H9 (cell line): ENCODE results near the gene P2RX7. TPM values are rescaled to one million over a fixed set of nuclear protein-coding genes. Genes with fewer than 3 reads are reported as not detected.

Experiments used
- DNase-seq: peaks from one replicate; pipeline ENCODE4 v3.0.0-alpha.2; 2017
- H2AFZ ChIP-seq: one replicate; pipeline ENCODE4 v1.6.1; 2013; ENCODE audit warnings: mild to moderate bottlenecking, low read length, control low read depth, moderate library complexity
- H2AK5ac ChIP-seq: 2 replicates; pipeline ENCODE4 v1.6.1; 2013; ENCODE audit warnings: low read length, control low read depth, mixed read lengths; ENCODE audit not compliant: insufficient read length
- H2BK120ac ChIP-seq: one replicate; pipeline ENCODE4 v1.6.1; 2013; ENCODE audit warnings: low read depth, mild to moderate bottlenecking, low read length, control low read depth, inconsistent platforms; ENCODE audit not compliant: poor library complexity, severe bottlenecking
- H2BK12ac ChIP-seq: 2 replicates; pipeline ENCODE4 v1.6.1; 2013; ENCODE audit warnings: low read length, control low read depth, mixed read lengths, low read depth; ENCODE audit not compliant: insufficient read length
- H2BK15ac ChIP-seq: 2 replicates; pipeline ENCODE4 v1.6.1; 2013; ENCODE audit warnings: low read depth, low read length, control low read depth
- H2BK20ac ChIP-seq: one replicate; pipeline ENCODE4 v1.6.1; 2013; ENCODE audit warnings: low read depth, mild to moderate bottlenecking, low read length, control low read depth, inconsistent platforms; ENCODE audit not compliant: poor library complexity, severe bottlenecking
- H2BK5ac ChIP-seq: 2 replicates; pipeline ENCODE4 v1.6.1; 2013; ENCODE audit warnings: low read length, control low read depth, mixed read lengths; ENCODE audit not compliant: insufficient read length
- H3K14ac ChIP-seq: 2 replicates; pipeline ENCODE4 v1.6.1; 2013; ENCODE audit warnings: low read length, control low read depth; ENCODE audit not compliant: insufficient read depth
- H3K18ac ChIP-seq: 2 replicates; pipeline ENCODE4 v1.6.1; 2013; ENCODE audit warnings: low read depth, mild to moderate bottlenecking, mixed read lengths, low read length, control low read depth; ENCODE audit not compliant: insufficient read length
- H3K23ac ChIP-seq: 2 replicates; pipeline ENCODE4 v1.6.1; 2013; ENCODE audit warnings: low read length, control low read depth, mixed read lengths, low read depth; ENCODE audit not compliant: insufficient read length
- H3K23me2 ChIP-seq: 2 replicates; pipeline ENCODE4 v1.6.1; 2013; ENCODE audit warnings: low read depth, mild to moderate bottlenecking, mixed read lengths, low read length, control low read depth; ENCODE audit not compliant: insufficient read length, poor library complexity, severe bottlenecking
- H3K27ac ChIP-seq: 2 replicates; pipeline ENCODE4 v1.5.1; 2013; ENCODE audit warnings: low read length, control low read depth, mixed read lengths, low read depth; ENCODE audit not compliant: insufficient read length
- H3K27me3 ChIP-seq: 2 replicates; pipeline ENCODE4 v1.6.1; 2013; ENCODE audit warnings: low read length, control low read depth, inconsistent platforms; ENCODE audit not compliant: insufficient read depth
- H3K4ac ChIP-seq: 2 replicates; pipeline ENCODE4 v1.6.1; 2013; ENCODE audit warnings: low read depth, mild to moderate bottlenecking, control low read depth, inconsistent platforms, low read length, moderate library complexity
- H3K4me1 ChIP-seq: 2 replicates; pipeline ENCODE4 v1.6.1; 2013; ENCODE audit warnings: low read length, control low read depth, inconsistent platforms; ENCODE audit not compliant: insufficient read depth
- H3K4me2 ChIP-seq: 2 replicates; pipeline ENCODE4 v1.6.1; 2013; ENCODE audit warnings: low read length, control low read depth, mixed read lengths; ENCODE audit not compliant: insufficient read length, insufficient read depth
- H3K56ac ChIP-seq: 2 replicates; pipeline ENCODE4 v1.6.1; 2013; ENCODE audit warnings: low read depth, mild to moderate bottlenecking, mixed read lengths, low read length, control low read depth; ENCODE audit not compliant: insufficient read length
- H3K79me1 ChIP-seq: 2 replicates; pipeline ENCODE4 v1.6.1; 2013; ENCODE audit warnings: low read depth, mild to moderate bottlenecking, moderate library complexity, low read length, control low read depth, inconsistent platforms; ENCODE audit not compliant: insufficient read depth, poor library complexity, severe bottlenecking
- H3K79me2 ChIP-seq: 2 replicates; pipeline ENCODE4 v1.6.1; 2013; ENCODE audit warnings: low read length, control low read depth, inconsistent platforms; ENCODE audit not compliant: insufficient read depth
- H3K9ac ChIP-seq: 2 replicates; pipeline ENCODE4 v1.6.1; 2013; ENCODE audit warnings: low read length, control low read depth, mixed read lengths; ENCODE audit not compliant: insufficient read length; ENCODE audit errors: extremely low read depth
- H3K9me3 ChIP-seq: one replicate; pipeline ENCODE4 v1.6.1; 2013; ENCODE audit warnings: low read depth, low read length, inconsistent platforms; ENCODE audit not compliant: control insufficient read depth
- H3T11ph ChIP-seq: one replicate; pipeline ENCODE4 v1.6.1; 2013; ENCODE audit warnings: mild to moderate bottlenecking, low read length, control low read depth, inconsistent platforms
- H4K20me1 ChIP-seq: one replicate; pipeline ENCODE4 v1.6.1; 2013; ENCODE audit not compliant: control insufficient read depth, insufficient read length, insufficient read depth
- H4K5ac ChIP-seq: 2 replicates; pipeline ENCODE4 v1.6.1; 2013; ENCODE audit warnings: low read depth, mild to moderate bottlenecking, mixed read lengths, low read length, control low read depth; ENCODE audit not compliant: insufficient read length
- H4K8ac ChIP-seq: replicated peaks from 2 replicates; pipeline ENCODE4 v1.6.1; 2013; ENCODE audit warnings: low read length, control low read depth, mixed read lengths, low read depth; ENCODE audit not compliant: insufficient read length
- H4K91ac ChIP-seq: 2 replicates; pipeline ENCODE4 v1.6.1; 2013; ENCODE audit warnings: low read depth, mild to moderate bottlenecking, moderate library complexity, mixed read lengths, low read length, control low read depth; ENCODE audit not compliant: insufficient read length
- H3K27ac Mint-ChIP-seq, 3 experiments: 2 replicates in 2 of 3; 3 replicates in 1 of 3; pipeline ENCODE4 v1.8.0; 2020 to 2021; ENCODE audit warnings: mixed read lengths in 3 of 3, mild to moderate bottlenecking in 1 of 3, moderate library complexity in 1 of 3
- H3K27me3 Mint-ChIP-seq: 2 replicates; pipeline ENCODE4 v1.8.0; 2021; ENCODE audit warnings: low read depth, mild to moderate bottlenecking, moderate library complexity, mixed read lengths
- H3K36me3 Mint-ChIP-seq, 3 experiments: 2 replicates in 2 of 3; 3 replicates in 1 of 3; pipeline ENCODE4 v1.8.0; 2020 to 2021; ENCODE audit warnings: low read depth in 3 of 3, mixed read lengths in 3 of 3; ENCODE audit not compliant: insufficient read depth in 1 of 3
- H3K4me1 Mint-ChIP-seq, 2 experiments: 2 replicates each; pipeline ENCODE4 v1.8.0; 2020; ENCODE audit warnings: mixed read lengths in 2 of 2
- H3K4me3 Mint-ChIP-seq, 2 experiments: 2 replicates in 1 of 2; 3 replicates in 1 of 2; pipeline ENCODE4 v1.8.0; 2020 to 2021; ENCODE audit warnings: mild to moderate bottlenecking in 2 of 2, mixed read lengths in 2 of 2, moderate library complexity in 1 of 2
- H3K9me3 Mint-ChIP-seq, 2 experiments: 2 replicates in 1 of 2; 3 replicates in 1 of 2; pipeline ENCODE4 v1.8.0; 2020; ENCODE audit warnings: mild to moderate bottlenecking in 2 of 2, mixed read lengths in 2 of 2, moderate library complexity in 1 of 2
- CTCF ChIP-seq: fragments of 200-600 bp; sonication (generic); conservative IDR thresholded peaks from 3 replicates; pipeline ENCODE4 v1.8.0; 2021; ENCODE audit warnings: antibody characterized with exemption, mild to moderate bottlenecking
- WGBS: extraction: QIAGEN DNeasy Blood & Tissue Kit; methylation state at CpG from one replicate; pipeline ENCODE4 v1.1.7; 2013; ENCODE audit warnings: missing lambda C conversion rate, low lambda C conversion rate, mixed read lengths; ENCODE audit not compliant: insufficient read length; ENCODE audit errors: extremely low coverage; 5-methylcytosine and 5-hydroxymethylcytosine counted together
- total RNA-seq: library from RNA; stranded (reverse); gene quantifications from 2 replicates; pipeline ENCODE4 v1.2.1, GENCODE V29; 2021

Gene P2RX7
- total RNA-seq, 1 experiment from 2014 or later: 0.09 TPM

- Histone ChIP-seq H3K79me1 (no peaks in the 10 kb centered on the region), H3K79me2 (no peaks in the 10 kb centered on the region), H2BK20ac (no peak overlapping the region), H4K91ac (no peak overlapping the region), H2AK5ac (no peak overlapping the region), H3K23me2 (no peaks in the 10 kb centered on the region), H3T11ph (no peak overlapping the region), H3K56ac (no peak overlapping the region), H3K4me1 (no peaks in the 10 kb centered on the region), H3K4ac (no peak overlapping the region), H3K27me3 (no peaks in the 10 kb centered on the region), H3K4me2 (no peak overlapping the region), H2BK15ac (no peak overlapping the region), H2AFZ (no peak overlapping the region), H3K14ac (no peak overlapping the region), H3K23ac (no peak overlapping the region), H3K9me3 (no peaks in the 10 kb centered on the region), H4K8ac (no peak overlapping the region), H3K9ac (no peak overlapping the region), H2BK12ac (no peak overlapping the region), H3K18ac (no peak overlapping the region), H4K5ac (no peak overlapping the region), H2BK120ac (no peak overlapping the region), H3K27ac (no peak overlapping the region), H2BK5ac (no peak overlapping the region), H4K20me1 (no peaks in the 10 kb centered on the region)
- Mint-ChIP-seq H3K4me3 (no peak overlapping the region), H3K36me3 (no peaks in the 10 kb centered on the region), H3K27me3 (no peaks in the 10 kb centered on the region), H3K9me3 (no peaks in the 10 kb centered on the region), H3K4me1 (no peaks in the 10 kb centered on the region), H3K27ac (no peak overlapping the region)
- no peak for TF ChIP-seq CTCF
- DNase-seq: no peak
- WGBS: no CpG with 5 or more reads among the region's 3 CpGs
Observed at GRCh38 chr12:121182222-121182893, 49.7 kb downstream of the P2RX7 start.
